NCI-H146 treated with DMSO at 0.1 percent for 48 hours (cell line): ENCODE measurements around the gene LRP6.

Experiments
- DNase-seq: peaks from one replicate; lab custom pipeline; 2025; ENCODE audit not compliant: unreplicated experiment; lab: John Stamatoyannopoulos, UW

The LRP6 gene

DNA sequence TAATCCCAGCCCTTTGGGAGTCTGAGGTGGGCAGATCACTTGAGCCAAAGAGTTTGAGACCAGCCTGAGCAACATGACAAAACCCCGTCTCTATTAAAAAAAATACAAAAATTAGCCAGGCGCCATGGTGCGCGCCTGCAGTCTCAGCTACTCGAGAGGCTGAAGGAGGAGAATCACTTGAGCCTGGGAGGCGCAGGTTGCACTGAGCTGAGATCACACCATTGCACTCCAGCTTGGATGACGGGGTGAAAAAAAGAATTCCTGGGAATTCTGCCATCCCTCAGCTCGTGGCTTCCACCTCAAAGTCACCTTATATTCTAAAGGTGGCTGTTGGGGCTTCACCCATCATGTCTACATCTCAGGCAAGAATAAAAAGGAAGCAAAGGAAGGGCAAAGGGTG, 183.2 kb downstream of the LRP6 start:
- DNase-seq, result no peak

DNA sequence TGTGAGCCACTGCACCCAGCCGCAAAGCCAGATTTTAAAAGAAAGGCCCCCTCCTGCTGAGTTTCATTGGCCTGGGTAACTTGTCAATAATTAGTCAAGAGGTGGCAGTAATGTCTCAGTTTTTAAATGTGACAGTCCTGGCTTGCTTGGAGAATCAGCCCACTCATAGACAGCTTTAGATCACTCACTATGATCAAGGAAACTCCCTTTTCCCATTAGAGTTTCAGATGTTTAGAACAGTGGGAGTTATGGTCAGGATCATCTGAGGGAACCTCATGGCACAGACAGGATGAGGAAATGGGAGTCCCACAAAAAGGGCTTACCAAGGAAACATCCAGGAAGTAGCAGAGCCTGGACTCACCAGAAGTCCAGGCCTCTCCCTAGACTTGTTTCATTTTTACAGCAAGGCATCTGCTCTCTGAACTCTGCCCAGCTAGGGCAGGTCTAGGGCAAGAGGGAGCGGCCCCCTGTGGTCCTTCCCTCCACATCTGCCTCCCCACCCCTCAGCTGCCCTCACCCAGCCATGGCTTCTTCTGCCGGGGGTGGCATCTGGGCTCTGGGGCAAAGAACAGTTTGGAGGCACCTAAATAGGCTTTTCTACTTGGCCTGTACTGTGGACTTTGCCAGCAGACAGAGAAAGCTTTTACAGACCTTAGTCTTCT, 184.9 kb downstream of the LRP6 start:
- peak; percentile 69 for DNase-seq

DNA sequence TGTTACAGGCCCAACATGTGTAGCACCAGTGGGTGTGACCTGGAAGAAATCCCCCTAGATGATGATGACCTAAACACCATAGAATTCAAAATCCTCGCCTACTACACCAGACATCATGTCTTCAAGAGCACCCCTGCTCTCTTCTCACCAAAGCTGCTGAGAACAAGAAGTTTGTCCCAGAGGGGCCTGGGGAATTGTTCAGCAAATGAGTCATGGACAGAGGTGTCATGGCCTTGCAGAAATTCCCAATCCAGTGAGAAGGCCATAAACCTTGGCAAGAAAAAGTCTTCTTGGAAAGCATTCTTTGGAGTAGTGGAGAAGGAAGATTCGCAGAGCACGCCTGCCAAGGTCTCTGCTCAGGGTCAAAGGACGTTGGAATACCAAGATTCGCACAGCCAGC, 187.6 kb downstream of the LRP6 start:
- DNase-seq, result no peak

- DNase-seq, result no peak
Measured at GRCh38 chr12:12072064-12072760, 194.6 kb downstream of the LRP6 start.

- peak; percentile 71 for DNase-seq
Measured at GRCh38 chr12:12070674-12071656, 195.9 kb downstream of the LRP6 start, which contains the start of gene BCL2L14. Gene BCL2L14, plus strand, starts transcription at chr12:12070939. Its CDS starts 8,367 bp downstream, at chr12:12079306.

DNA sequence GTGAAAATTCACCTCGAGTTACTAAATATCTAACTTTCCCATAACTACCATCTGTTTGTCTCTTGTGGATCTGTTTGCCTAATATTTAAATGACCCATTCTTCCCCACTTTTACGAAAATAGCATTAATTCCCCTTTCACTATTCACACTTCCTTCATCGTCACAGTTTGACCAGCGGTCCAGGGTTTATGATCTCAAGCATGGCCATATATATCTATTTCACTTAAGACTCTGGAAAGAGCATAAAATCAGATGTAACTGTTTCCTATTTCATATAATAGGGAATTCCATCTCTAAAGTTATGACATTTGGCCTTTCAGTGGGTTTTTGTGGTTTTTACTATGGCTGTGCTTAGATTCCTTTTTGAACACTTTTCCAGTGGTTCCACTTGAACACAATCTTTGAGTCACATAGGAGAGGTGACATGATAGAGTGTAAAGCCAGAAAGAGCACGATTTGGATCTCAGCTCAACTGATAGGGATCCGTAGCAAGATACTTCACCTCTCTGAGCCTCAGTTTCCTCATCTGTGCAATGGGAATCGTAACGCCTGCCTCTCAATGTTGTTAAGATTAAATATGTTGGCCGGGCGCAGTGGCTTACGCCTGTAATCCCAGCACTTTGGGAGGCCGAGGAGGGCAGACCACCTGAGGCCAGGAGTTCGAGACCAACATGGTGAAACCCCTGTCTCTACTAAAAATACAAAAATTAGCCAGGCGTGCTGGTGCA, 196.9 kb downstream of the LRP6 start:
- no peak for DNase-seq

GRCh38 chr12:12068751-12069150, 198.1 kb downstream of the LRP6 start:
- DNase-seq, result no peak
